Caco-2 (cell line): ENCODE results near the gene FGFR3. TPM values are rescaled to one million over a fixed set of nuclear protein-coding genes. Genes with fewer than 3 reads are reported as not detected.

Experiments
- BruUV-seq: library from RNA; stranded (reverse); fragments of 400-500 nt; replicated peaks from 2 replicates; lab custom pipeline; 2021; lab: Mats Ljungman, UMichigan
- CTCF ChIA-PET: fragments of 300-600 bp; sonication (Branson Sonifier 250); formaldehyde crosslinking; loops from one replicate; lab custom pipeline; 2022; ENCODE audit warnings: antibody characterized with exemption; lab: Charles Lee
- POLR2A ChIA-PET: fragments of 300-600 bp; sonication (Branson Sonifier 250); formaldehyde crosslinking; loops from one replicate; lab custom pipeline; 2022; ENCODE audit warnings: antibody characterized with exemption; lab: Charles Lee
- DNase-seq, 2 experiments: peaks; one replicate each; pipeline versions ENCODE4 v3.0.0 to v3.0.0-alpha.2; 2020 to 2022
- H3K27me3 ChIP-seq: replicated peaks from 2 replicates; pipeline ENCODE4 v1.6.0; 2011; ENCODE audit warnings: low read length; ENCODE audit not compliant: control insufficient read depth, insufficient read depth
- H3K36me3 ChIP-seq: 2 replicates; pipeline ENCODE4 v1.5.1; 2011; ENCODE audit warnings: low read length; ENCODE audit not compliant: control insufficient read depth, insufficient read depth
- H3K4me1 ChIP-seq: fragments of 250-450 bp; sonication (Bioruptor Pico); 2 replicates; pipeline ENCODE4 v1.5.1; 2020; ENCODE audit warnings: mild to moderate bottlenecking
- H3K4me3 ChIP-seq: 2 replicates; pipeline ENCODE4 v1.5.1; 2011; ENCODE audit warnings: low read depth, mild to moderate bottlenecking, control low read depth, low read length
- H3K9me3 ChIP-seq: fragments of 250-450 bp; sonication (Bioruptor Pico); 2 replicates; pipeline ENCODE4 v1.5.1; 2020; ENCODE audit warnings: mild to moderate bottlenecking, moderate library complexity
- H3K27ac Mint-ChIP-seq: one replicate; pipeline ENCODE4 v1.8.0; 2022; ENCODE audit warnings: mixed read lengths; ENCODE audit not compliant: unreplicated experiment
- H3K27me3 Mint-ChIP-seq: one replicate; pipeline ENCODE4 v1.8.0; 2022; ENCODE audit warnings: mixed read lengths; ENCODE audit not compliant: insufficient read depth, unreplicated experiment
- H3K36me3 Mint-ChIP-seq: one replicate; pipeline ENCODE4 v1.8.0; 2022; ENCODE audit warnings: mild to moderate bottlenecking, mixed read lengths; ENCODE audit not compliant: insufficient read depth, unreplicated experiment
- H3K4me1 Mint-ChIP-seq: one replicate; pipeline ENCODE4 v1.8.0; 2022; ENCODE audit warnings: low read depth, mixed read lengths; ENCODE audit not compliant: unreplicated experiment
- H3K4me3 Mint-ChIP-seq: one replicate; pipeline ENCODE4 v1.8.0; 2022; ENCODE audit warnings: mild to moderate bottlenecking, moderate library complexity, mixed read lengths; ENCODE audit not compliant: unreplicated experiment
- H3K9me3 Mint-ChIP-seq: one replicate; pipeline ENCODE4 v1.8.0; 2022; ENCODE audit warnings: mixed read lengths; ENCODE audit not compliant: unreplicated experiment
- intact Hi-C: fragments of 100-400 bp; cut with micrococcal nuclease; formaldehyde crosslinking; loops from one replicate; pipeline ENCODE4 v1.10.0; 2022; ENCODE audit not compliant: unreplicated experiment
- total RNA-seq: library from RNA; stranded (reverse); gene quantifications from 2 replicates; pipeline ENCODE4 v1.2.3, GENCODE V29; 2022
- TF ChIP-seq, protein P1 (sequence below), 2 experiments: fragments of 200-600 bp in 1 of 2; IDR thresholded peaks; 1 replicate in 1 of 2; 2 replicates in 1 of 2; pipeline versions ENCODE4 v1.5.1 to v1.8.0; 2011 to 2022; ENCODE audit warnings: antibody characterized with exemption in 1 of 2, control low read depth in 1 of 2, inconsistent platforms in 1 of 2, low read depth in 1 of 2, low read length in 1 of 2, mild to moderate bottlenecking in 1 of 2, moderate library complexity in 1 of 2; ENCODE audit not compliant: insufficient read depth in 1 of 2, severe bottlenecking in 1 of 2, unreplicated experiment in 1 of 2

Gene FGFR3
- total RNA-seq, 1 experiment from 2014 or later, result 132 TPM

- Histone ChIP-seq H3K9me3 (no peaks in the 10 kb centered on the region), H3K4me1 (0 out of 2 replicates have a peak, but pooled peaks cover 5% of the 10 kb centered on the region), H3K27me3 (no peaks in the 10 kb centered on the region), H3K36me3 (no peaks in the 10 kb centered on the region), H3K4me3 (no peak overlapping the region)
- ChIA-PET POLR2A (interaction anchor here (1.1 kb wide), 1 partner anchor 24 kb away, joined by 4 read pairs; no protein-coding TSS in a partner anchor), CTCF (interaction anchor here (1.0 kb wide), 1 partner anchor 166 kb away, joined by 3 read pairs; no protein-coding TSS in a partner anchor)
- TF ChIP-seq, protein P1, sequence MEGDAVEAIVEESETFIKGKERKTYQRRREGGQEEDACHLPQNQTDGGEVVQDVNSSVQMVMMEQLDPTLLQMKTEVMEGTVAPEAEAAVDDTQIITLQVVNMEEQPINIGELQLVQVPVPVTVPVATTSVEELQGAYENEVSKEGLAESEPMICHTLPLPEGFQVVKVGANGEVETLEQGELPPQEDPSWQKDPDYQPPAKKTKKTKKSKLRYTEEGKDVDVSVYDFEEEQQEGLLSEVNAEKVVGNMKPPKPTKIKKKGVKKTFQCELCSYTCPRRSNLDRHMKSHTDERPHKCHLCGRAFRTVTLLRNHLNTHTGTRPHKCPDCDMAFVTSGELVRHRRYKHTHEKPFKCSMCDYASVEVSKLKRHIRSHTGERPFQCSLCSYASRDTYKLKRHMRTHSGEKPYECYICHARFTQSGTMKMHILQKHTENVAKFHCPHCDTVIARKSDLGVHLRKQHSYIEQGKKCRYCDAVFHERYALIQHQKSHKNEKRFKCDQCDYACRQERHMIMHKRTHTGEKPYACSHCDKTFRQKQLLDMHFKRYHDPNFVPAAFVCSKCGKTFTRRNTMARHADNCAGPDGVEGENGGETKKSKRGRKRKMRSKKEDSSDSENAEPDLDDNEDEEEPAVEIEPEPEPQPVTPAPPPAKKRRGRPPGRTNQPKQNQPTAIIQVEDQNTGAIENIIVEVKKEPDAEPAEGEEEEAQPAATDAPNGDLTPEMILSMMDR (IDR thresholded peaks at IDR 0.05; ENCODE audit: insufficient read depth in 1 of 2, low read depth in 1 of 2, low read length in 1 of 2, severe bottlenecking in 1 of 2, unreplicated experiment in 1 of 2), result no peak
- Mint-ChIP-seq H3K27ac (no peak overlapping the region), H3K4me3 (no peak overlapping the region), H3K9me3 (no peaks in the 10 kb centered on the region), H3K36me3 (peaks cover 53% of the 10 kb centered on the region), H3K4me1 (no peaks in the 10 kb centered on the region), H3K27me3 (no peaks in the 10 kb centered on the region)
- no peak for DNase-seq
- BruUV-seq, result no TSS peak
- intact Hi-C loops, result no loop called here
Measured at GRCh38 chr4:1744552-1744951, 48.5 kb upstream of the FGFR3 start.

GRCh38 chr4:1745165-1745564 lies 47.9 kb upstream of the FGFR3 start:
- 0 out of 2 replicates have a peak, but pooled peaks cover 5% of the 10 kb centered on the region for H3K4me1 ChIP-seq

DNA sequence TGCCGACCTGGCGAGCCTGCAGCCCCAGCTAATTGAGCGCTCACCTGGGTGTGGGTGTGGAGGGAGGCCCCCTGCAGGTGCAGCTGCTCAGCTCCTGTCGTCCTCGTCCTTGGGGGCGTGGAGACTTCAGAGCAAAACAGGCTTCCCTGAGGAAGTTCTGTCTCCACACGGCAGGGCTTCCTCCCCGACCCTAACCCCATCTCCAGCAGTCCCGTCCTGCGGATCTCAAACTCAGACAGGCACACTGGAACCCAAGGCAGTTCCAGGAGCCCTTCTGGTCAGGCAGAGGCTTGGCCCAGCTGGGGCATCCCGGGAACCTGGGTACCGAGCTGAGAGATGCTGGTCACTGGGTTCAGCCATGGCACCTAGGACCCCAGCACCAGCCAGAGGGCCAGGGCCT lies 47.4 kb upstream of the FGFR3 start:
- 0 out of 2 replicates have a peak, but pooled peaks cover 5% of the 10 kb centered on the region for H3K4me1 ChIP-seq
- no peaks in the 10 kb centered on the region for H3K27me3 ChIP-seq
- intact Hi-C loops, result loop anchor here (5.0 kb wide), 1 partner anchor 442 kb away; no protein-coding TSS in a partner anchor
- no peaks in the 10 kb centered on the region for H3K9me3 ChIP-seq
- no peaks in the 10 kb centered on the region for H3K36me3 ChIP-seq
- DNase-seq, result no peak
- ChIA-PET CTCF (interaction anchor here (0.6 to 1.2 kb wide), 3 partner anchors 22 to 165 kb away, joined by 3 to 11 read pairs (median 8); no protein-coding TSS in a partner anchor), POLR2A (interaction anchor here (1.1 kb wide), 1 partner anchor 22 kb away, joined by 4 read pairs; no protein-coding TSS in a partner anchor)
- H3K4me3 Mint-ChIP-seq, result no peak overlapping the region
- TF ChIP-seq, protein P1 (IDR thresholded peaks at IDR 0.05; ENCODE audit: insufficient read depth in 1 of 2, low read depth in 1 of 2, low read length in 1 of 2, severe bottlenecking in 1 of 2, unreplicated experiment in 1 of 2), result no peak
- H3K4me3 ChIP-seq, result no peak overlapping the region
- no peaks in the 10 kb centered on the region for H3K9me3 Mint-ChIP-seq
- no peaks in the 10 kb centered on the region for H3K27me3 Mint-ChIP-seq
- H3K4me1 Mint-ChIP-seq, result no peaks in the 10 kb centered on the region
- H3K36me3 Mint-ChIP-seq, result peaks cover 41% of the 10 kb centered on the region
- no TSS peak for BruUV-seq
- no peak overlapping the region for H3K27ac Mint-ChIP-seq

More at GRCh38 chr4:1745165-1745564, 47.9 kb upstream of the FGFR3 start:
- ChIA-PET CTCF (interaction anchor here (1.0 to 1.2 kb wide), 2 partner anchors 50 to 166 kb away, joined by 3 to 11 read pairs; no protein-coding TSS in a partner anchor), POLR2A (interaction anchor here (1.1 kb wide), 1 partner anchor 23 kb away, joined by 4 read pairs; no protein-coding TSS in a partner anchor)
- intact Hi-C loops, result loop anchor here (5.0 kb wide), 1 partner anchor 442 kb away; no protein-coding TSS in a partner anchor
- no peak overlapping the region for H3K4me3 Mint-ChIP-seq
- H3K9me3 Mint-ChIP-seq, result no peaks in the 10 kb centered on the region
- no peak overlapping the region for H3K4me3 ChIP-seq
- no peaks in the 10 kb centered on the region for H3K36me3 ChIP-seq
- no peaks in the 10 kb centered on the region for H3K9me3 ChIP-seq
- H3K4me1 Mint-ChIP-seq, result no peaks in the 10 kb centered on the region
- no peak overlapping the region for H3K27ac Mint-ChIP-seq
- H3K27me3 ChIP-seq, result no peaks in the 10 kb centered on the region
- no TSS peak for BruUV-seq
- H3K27me3 Mint-ChIP-seq, result no peaks in the 10 kb centered on the region
- H3K36me3 Mint-ChIP-seq, result peaks cover 47% of the 10 kb centered on the region
- DNase-seq, result no peak
- TF ChIP-seq, protein P1 (IDR thresholded peaks at IDR 0.05; ENCODE audit: insufficient read depth in 1 of 2, low read depth in 1 of 2, low read length in 1 of 2, severe bottlenecking in 1 of 2, unreplicated experiment in 1 of 2), result no peak
